ENCODE results near the gene CLPTM1. TPM values are rescaled to one million over a fixed set of nuclear protein-coding genes. Genes with fewer than 3 reads are reported as not detected.

CLPTM1 gene
- total and polyA plus RNA-seq, 2 donors (not counting 3 experiments of a cell fraction or from before 2014, with no cell fraction given), result 108 to 176 TPM

- Histone ChIP-seq H3K9me3 (replicated peaks; ENCODE audit: control insufficient read depth, insufficient read depth, low read length) (no peaks in the 10 kb centered on the region), H3K9ac (replicated peaks; ENCODE audit: extremely low read depth, insufficient read depth, low read length) (no peak overlapping the region), H3K4me3 (replicated peaks in 1 of 3; ENCODE audit: insufficient read depth in 1 of 3, low read depth in 1 of 3, low read length in 3 of 3) (no peak overlapping the region), H3K27ac (ENCODE audit: insufficient read depth, low read depth, low read length) (no peak overlapping the region), H3K9me1 (replicated peaks; ENCODE audit: control insufficient read depth, extremely low read depth, insufficient read depth, low read length) (no peaks in the 10 kb centered on the region), H3K4me2 (ENCODE audit: insufficient read depth, low read length) (no peak overlapping the region), H3K27me3 (ENCODE audit: control insufficient read depth in 2 of 2, insufficient read depth in 2 of 2, low read length in 2 of 2) (no peaks in the 10 kb centered on the region), H3K36me3 (ENCODE audit: control insufficient read depth in 2 of 2, extremely low read depth in 1 of 2, insufficient read depth in 2 of 2, low read length in 2 of 2) (peaks cover 16 to 46% of the 10 kb centered on the region in 2 experiments), H3K4me1 (ENCODE audit: control insufficient read depth, extremely low read depth, insufficient read depth, low read length) (no peaks in the 10 kb centered on the region), H3K79me2 (ENCODE audit: control insufficient read depth, insufficient read depth, low read length) (no peaks in the 10 kb centered on the region), H2AFZ (ENCODE audit: low read depth, low read length) (no peak overlapping the region), H4K20me1 (replicated peaks; ENCODE audit: control insufficient read depth, extremely low read depth, insufficient read depth, low read length) (no peaks in the 10 kb centered on the region)
- FAIRE-seq (no peak), DNase-seq (ENCODE audit: low read depth, low spot score) (no peak)
- BruUV-seq (replicated peaks), result no TSS peak
- intact Hi-C loops (cut with micrococcal nuclease), result no loop called here
- TF ChIP-seq GATA2 (IDR thresholded peaks at IDR 0.05; ENCODE audit: insufficient read depth, insufficient read length, low read depth, low read length) (no peak), POLR2A (IDR thresholded peaks at IDR 0.05; ENCODE audit: low read depth, low read length) (no peak), EZH2 (IDR thresholded peaks at IDR 0.05; ENCODE audit: borderline replicate concordance, low read depth, low read length, severe bottlenecking) (no peak), MYC (IDR thresholded peaks at IDR 0.05; ENCODE audit: low read depth, low read length) (no peak)
- ChIA-PET POLR2A (no interaction called here), CTCF (interaction anchor here (0.6 to 1.5 kb wide), 2 partner anchors 10 to 13 kb away, joined by 3 read pairs; no protein-coding TSS in a partner anchor)
- dilution Hi-C loops (cut with MboI; ENCODE audit: extremely low pct_ligation_motif_present, low sequenced_read_pairs), result no loop called here
These were observed 20.3 kb downstream of the CLPTM1 start for GRCh38 chr19:44975444-44975843.

- no peaks in the 10 kb centered on the region for H4K20me1 ChIP-seq (replicated peaks; ENCODE audit: control insufficient read depth, extremely low read depth, insufficient read depth, low read length)
- no peak overlapping the region for H3K27ac ChIP-seq (ENCODE audit: insufficient read depth, low read depth, low read length)
- H3K4me1 ChIP-seq (ENCODE audit: control insufficient read depth, extremely low read depth, insufficient read depth, low read length), result no peaks in the 10 kb centered on the region
- dilution Hi-C loops (cut with MboI; ENCODE audit: extremely low pct_ligation_motif_present, low sequenced_read_pairs), result no loop called here
- BruUV-seq (replicated peaks), result no TSS peak
- no peaks in the 10 kb centered on the region for H3K9me3 ChIP-seq (replicated peaks; ENCODE audit: control insufficient read depth, insufficient read depth, low read length)
- ChIA-PET CTCF (no interaction called here), POLR2A (no interaction called here)
- TF ChIP-seq POLR2AphosphoS5 (IDR thresholded peaks at IDR 0.05; ENCODE audit: insufficient read depth, low read depth, low read length) (no peak), POLR2A (IDR thresholded peaks at IDR 0.05; ENCODE audit: low read depth, low read length) (no peak), FOS (IDR thresholded peaks at IDR 0.05; ENCODE audit: borderline replicate concordance, insufficient read depth, low read length) (no peak), MAX (IDR thresholded peaks at IDR 0.05; ENCODE audit: insufficient read depth, insufficient read length) (no peak), GATA2 (IDR thresholded peaks at IDR 0.05; ENCODE audit: insufficient read depth, insufficient read length, low read depth, low read length) (no peak), EZH2 (IDR thresholded peaks at IDR 0.05; ENCODE audit: borderline replicate concordance, low read depth, low read length, severe bottlenecking) (no peak), CTCF (IDR thresholded peaks at IDR 0.05; ENCODE audit: extremely low read depth in 1 of 2, insufficient read depth in 1 of 2, low read depth in 1 of 2, low read length in 2 of 2) (no peak), JUN (IDR thresholded peaks at IDR 0.05; ENCODE audit: borderline replicate concordance, insufficient read depth, insufficient read length, low read depth) (no peak), MYC (IDR thresholded peaks at IDR 0.05; ENCODE audit: low read depth, low read length) (no peak)
- H3K9me1 ChIP-seq (replicated peaks; ENCODE audit: control insufficient read depth, extremely low read depth, insufficient read depth, low read length), result no peaks in the 10 kb centered on the region
- no peak overlapping the region for H3K4me2 ChIP-seq (ENCODE audit: insufficient read depth, low read length)
- H3K36me3 ChIP-seq (ENCODE audit: control insufficient read depth in 2 of 2, extremely low read depth in 1 of 2, insufficient read depth in 2 of 2, low read length in 2 of 2), result peaks cover 8 to 39% of the 10 kb centered on the region in 2 experiments
- no peaks in the 10 kb centered on the region for H3K27me3 ChIP-seq (ENCODE audit: control insufficient read depth in 2 of 2, insufficient read depth in 2 of 2, low read length in 2 of 2)
- no peak overlapping the region for H3K9ac ChIP-seq (replicated peaks; ENCODE audit: extremely low read depth, insufficient read depth, low read length)
- no peak for DNase-seq (ENCODE audit: low read depth, low spot score)
- H3K79me2 ChIP-seq (ENCODE audit: control insufficient read depth, insufficient read depth, low read length), result no peaks in the 10 kb centered on the region
- no peak overlapping the region for H2AFZ ChIP-seq (ENCODE audit: low read depth, low read length)
- no peak overlapping the region for H3K4me3 ChIP-seq (replicated peaks in 1 of 3; ENCODE audit: insufficient read depth in 1 of 3, low read depth in 1 of 3, low read length in 3 of 3)
- intact Hi-C loops (cut with micrococcal nuclease), result no loop called here
- no peak for FAIRE-seq
These were observed 28.8 kb downstream of the CLPTM1 start for GRCh38 chr19:44984005-44984404.

All from endothelial cell of umbilical vein (primary cell).